Upper lobe of left lung (tissue), 4 donors: ENCODE data around the gene TCF7.

Experiments
- CTCF ChIP-seq, 6 experiments: fragments of 450-650 bp in 4 of 6; fragments of 200-600 bp in 2 of 6; sonication (generic) in 2 of 6; IDR thresholded peaks; one replicate each; pipeline ENCODE4 v1.5.1; 2016 to 2019; ENCODE audit warnings: antibody characterized with exemption in 6 of 6
- EP300 ChIP-seq, 4 donors: sonication (generic); formaldehyde crosslinking; IDR thresholded peaks; one replicate each; pipeline ENCODE4 v1.5.1; 2017; ENCODE audit warnings: antibody characterized with exemption in 4 of 4, control low read depth in 2 of 4

- TF ChIP-seq CTCF (IDR thresholded peaks at IDR 0.05) = no peak
- no peak for TF ChIP-seq EP300 (IDR thresholded peaks at IDR 0.05)
These were observed 31.0 kb upstream of the TCF7 start for GRCh38 chr5:134083517-134083916.
